Renal pelvis (tissue), 12 donors: ENCODE results near the gene GLA. TPM values are rescaled to one million over a fixed set of nuclear protein-coding genes. Genes with fewer than 3 reads are reported as not detected.
A peak's percentile ranks its signal among the peaks of the same experiment; 100 is the strongest.

ENCODE experiments used
- DNase-seq: peaks from one replicate; pipeline ENCODE4 v3.0.0-alpha.2; 2013
- long read RNA-seq, 16 experiments: transcript quantifications; one replicate each; lab custom pipeline, GENCODE V29; 2026
- polyA plus RNA-seq, 3 donors: library from polyadenylated mRNA; unstranded; fragments of 120-200 nt; gene quantifications; one replicate each; pipeline ENCODE4 v1.2.1, GENCODE V29; 2013; ENCODE audit not compliant: insufficient read length in 3 of 3

The GLA gene
- 10 to 100 TPM; 30.0 to 33.4 (median 31.9) TPM for polyA plus RNA-seq
- long read RNA-seq, donor 1, transcript GLA-201 (7 exons, 1,318 nt) = major isoform, 11 of 18 reads
- long read RNA-seq, donor 1, partial matches to known transcripts = 0 of 18 reads
- long read RNA-seq, donor 1, other reads (novel, unspliced or antisense) = 0 of 18 reads
- long read RNA-seq, donor 2, transcript GLA-202 (2 exons, 618 nt) = minor isoform, 6 of 24 reads
- long read RNA-seq, donor 2, transcript GLA-201 (7 exons, 1,318 nt) = major isoform, 14 of 24 reads
- long read RNA-seq, donor 2, partial matches to known transcripts = 0 of 24 reads
- long read RNA-seq, donor 2, other reads (novel, unspliced or antisense) = 0 of 24 reads
- long read RNA-seq, donor 3, transcript GLA-201 (7 exons, 1,318 nt) = major isoform, 11 of 21 reads
- long read RNA-seq, donor 3, partial matches to known transcripts = 5 of 21 reads
- long read RNA-seq, donor 3, other reads (novel, unspliced or antisense) = 0 of 21 reads
- long read RNA-seq, donor 4, transcript GLA-201 (7 exons, 1,318 nt) = major isoform, 14 of 16 reads
- long read RNA-seq, donor 4, partial matches to known transcripts = 0 of 16 reads
- long read RNA-seq, donor 4, other reads (novel, unspliced or antisense) = 0 of 16 reads
- long read RNA-seq, donor 5, transcript GLA-202 (2 exons, 618 nt) = major isoform, 7 of 15 reads
- long read RNA-seq, donor 5, partial matches to known transcripts = 6 of 15 reads
- long read RNA-seq, donor 5, other reads (novel, unspliced or antisense) = 0 of 15 reads
- long read RNA-seq, donor 6, transcript GLA-201 (7 exons, 1,318 nt) = major isoform, 11 of 18 reads
- long read RNA-seq, donor 6, partial matches to known transcripts = 0 of 18 reads
- long read RNA-seq, donor 6, other reads (novel, unspliced or antisense) = 0 of 18 reads
- long read RNA-seq, donor 7, partial matches to known transcripts = 0 of 8 reads
- long read RNA-seq, donor 7, other reads (novel, unspliced or antisense) = 0 of 8 reads
- long read RNA-seq, donor 8, transcript GLA-201 (7 exons, 1,318 nt) = major isoform, 6 of 11 reads
- long read RNA-seq, donor 8, partial matches to known transcripts = 0 of 11 reads
- long read RNA-seq, donor 8, other reads (novel, unspliced or antisense) = 0 of 11 reads
- long read RNA-seq, donor 9, transcript GLA-201 (7 exons, 1,318 nt) = major isoform, 10 of 23 reads
- long read RNA-seq, donor 9, transcript GLA-202 (2 exons, 618 nt) = minor isoform, 6 of 23 reads
- long read RNA-seq, donor 9, partial matches to known transcripts = 6 of 23 reads
- long read RNA-seq, donor 9, other reads (novel, unspliced or antisense) = 0 of 23 reads
- long read RNA-seq, donor 10, transcript GLA-201 (7 exons, 1,318 nt) = major isoform, 5 of 16 reads
- long read RNA-seq, donor 10, partial matches to known transcripts = 6 of 16 reads
- long read RNA-seq, donor 10, other reads (novel, unspliced or antisense) = 0 of 16 reads
- long read RNA-seq, donor 11, transcript GLA-201 (7 exons, 1,318 nt) = major isoform, 7 of 8 reads
- long read RNA-seq, donor 11, partial matches to known transcripts = 0 of 8 reads
- long read RNA-seq, donor 11, other reads (novel, unspliced or antisense) = 0 of 8 reads
- long read RNA-seq, donor 12, transcript GLA-202 (2 exons, 618 nt) = minor isoform, 5 of 26 reads
- long read RNA-seq, donor 12, transcript GLA-201 (7 exons, 1,318 nt) = major isoform, 16 of 26 reads
- long read RNA-seq, donor 12, transcript GLA-204 (3 exons, 793 nt) = minor isoform, 5 of 26 reads
- long read RNA-seq, donor 12, partial matches to known transcripts = 0 of 26 reads
- long read RNA-seq, donor 12, other reads (novel, unspliced or antisense) = 0 of 26 reads
- long read RNA-seq, donor 13, transcript GLA-201 (7 exons, 1,318 nt) = major isoform, 10 of 15 reads
- long read RNA-seq, donor 13, partial matches to known transcripts = 0 of 15 reads
- long read RNA-seq, donor 13, other reads (novel, unspliced or antisense) = 0 of 15 reads
- long read RNA-seq, donor 14, transcript GLA-201 (7 exons, 1,318 nt) = major isoform, 8 of 15 reads
- long read RNA-seq, donor 14, transcript GLA-204 (3 exons, 793 nt) = minor isoform, 6 of 15 reads
- long read RNA-seq, donor 14, partial matches to known transcripts = 0 of 15 reads
- long read RNA-seq, donor 14, other reads (novel, unspliced or antisense) = 0 of 15 reads
- long read RNA-seq, donor 15, transcript GLA-201 (7 exons, 1,318 nt) = major isoform, 14 of 474 reads
- long read RNA-seq, donor 15, partial matches to known transcripts = 444 of 474 reads
- long read RNA-seq, donor 15, other reads (novel, unspliced or antisense) = 12 of 474 reads
- long read RNA-seq, donor 16, transcript GLA-201 (7 exons, 1,318 nt) = major isoform, 12 of 20 reads
- long read RNA-seq, donor 16, partial matches to known transcripts = 5 of 20 reads
- long read RNA-seq, donor 16, other reads (novel, unspliced or antisense) = 0 of 20 reads

DNA sequence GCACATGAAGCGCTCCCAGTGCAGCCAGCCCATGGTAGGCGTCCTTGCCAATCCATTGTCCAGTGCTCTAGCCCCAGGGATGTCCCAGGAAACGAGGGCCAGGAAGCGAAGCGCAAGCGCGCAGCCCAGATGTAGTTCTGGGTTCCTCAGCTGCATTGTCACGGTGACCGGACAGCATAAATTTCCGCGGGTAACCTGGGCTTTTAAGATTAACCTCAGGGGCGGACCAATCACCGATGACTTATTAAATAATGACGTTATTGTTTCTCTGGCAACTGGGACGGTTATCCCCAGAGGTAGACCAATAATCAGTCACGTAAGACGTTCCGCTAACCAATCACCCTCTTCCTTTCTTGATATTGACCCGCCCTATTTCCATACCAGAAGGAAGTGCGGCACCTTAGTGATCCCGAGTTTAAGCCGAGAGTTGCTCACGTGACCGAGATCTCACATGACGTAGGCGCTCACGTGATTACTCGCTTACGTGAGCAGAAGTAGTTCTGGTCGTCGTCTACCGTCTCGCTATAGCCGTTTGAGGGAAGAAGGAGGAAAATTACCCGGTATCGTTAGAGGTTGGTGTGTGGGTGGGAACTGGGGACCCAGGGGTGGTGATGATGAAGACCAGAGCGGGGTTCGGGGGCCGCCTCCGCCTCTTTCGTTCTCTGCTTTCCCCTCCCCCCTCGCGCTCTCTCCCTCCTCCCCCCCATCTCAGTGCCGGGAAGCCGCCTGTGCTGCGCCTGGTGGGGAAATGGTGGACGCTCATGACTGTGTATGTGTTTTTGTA, at the start of gene GLA, which contains the start of gene HNRNPH2:
Gene GLA, minus strand, starts transcription at position 178 of the 784 bp plus-strand sequence. Its CDS starts 22 bp downstream, at position 156.
Gene HNRNPH2, plus strand, starts transcription at position 475 of the 784 bp plus-strand sequence. CDS start 3,767 bp downstream, outside the sequence.
- peak; percentile 97 for DNase-seq

DNA sequence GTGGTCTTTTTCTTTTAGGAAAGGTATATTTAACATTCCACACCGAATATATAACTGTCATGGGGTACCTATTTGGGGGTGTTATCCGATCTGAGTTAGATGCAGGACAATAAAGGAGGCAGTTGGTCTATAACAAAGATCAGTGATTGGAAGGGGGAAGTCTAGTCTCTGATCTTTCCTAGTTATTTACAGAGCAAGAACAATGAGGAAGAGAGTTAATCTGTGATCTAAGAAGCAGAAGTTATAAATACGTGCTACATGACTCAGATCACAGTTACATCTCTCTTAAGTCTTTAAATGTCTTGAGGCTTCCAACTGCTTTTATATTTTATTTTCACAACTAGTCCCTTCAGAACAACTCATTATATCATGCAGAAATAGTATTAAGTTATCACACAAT, 44.3 kb upstream of the GLA start:
- no peak for DNase-seq

DNA sequence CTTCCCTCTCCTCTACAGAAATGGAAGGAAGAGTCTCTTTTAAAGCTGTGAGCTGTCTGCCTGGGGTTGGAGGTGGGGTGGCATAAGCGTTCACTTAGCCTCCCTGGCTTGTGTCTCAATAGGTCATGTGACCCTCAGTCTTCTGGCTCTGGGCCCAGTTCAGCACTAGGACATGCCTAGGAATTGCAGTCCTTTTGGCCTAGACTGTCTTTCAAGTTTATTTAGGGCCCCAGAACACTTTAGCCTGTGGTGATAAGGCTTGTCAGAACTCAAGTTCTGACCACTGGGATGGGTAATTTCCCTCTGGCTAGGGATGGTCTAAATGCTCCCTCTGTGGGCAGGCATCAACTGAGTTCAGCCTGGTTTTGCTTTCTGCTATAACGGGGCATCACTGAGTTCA, 43.2 kb upstream of the GLA start:
- DNase-seq = no peak

DNA sequence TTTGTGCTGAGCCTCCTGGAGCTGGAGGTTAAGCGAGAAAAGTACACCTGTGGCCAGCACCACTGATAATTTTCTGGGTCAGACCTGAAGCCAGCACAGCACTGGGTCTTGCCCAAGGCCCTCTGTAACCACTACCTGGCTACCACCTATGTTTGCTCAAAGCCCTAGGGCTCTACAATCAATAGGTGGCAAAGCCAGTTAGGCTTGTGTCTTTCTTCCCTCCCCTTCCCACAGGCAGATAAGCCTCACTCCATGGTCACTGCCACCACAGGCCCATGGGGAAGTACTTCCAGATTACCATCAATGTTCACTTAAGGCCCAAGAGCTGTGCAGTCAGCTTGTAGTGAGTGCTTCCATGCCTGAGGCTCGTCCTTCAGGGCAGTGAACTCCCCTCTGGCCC, 42.4 kb upstream of the GLA start:
- DNase-seq = no peak

DNA sequence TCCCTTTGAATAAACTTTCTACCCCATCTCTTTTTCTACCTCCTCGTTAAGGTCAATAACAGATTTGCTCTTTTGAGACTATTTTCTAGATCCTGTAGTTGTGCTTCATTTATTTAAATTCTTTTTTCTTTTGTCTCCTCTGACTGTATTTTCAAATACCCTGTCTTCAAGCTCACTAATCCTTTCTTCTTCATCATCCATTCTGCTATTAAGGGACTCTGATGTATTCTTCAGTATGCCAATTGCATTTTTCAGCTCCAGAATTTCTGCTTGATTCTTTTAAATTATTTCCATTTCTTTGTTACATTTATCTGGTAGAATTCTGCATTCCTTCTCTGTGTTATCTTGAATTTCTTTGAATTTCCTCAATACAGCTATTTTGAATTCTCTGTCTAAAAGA, 41.6 kb upstream of the GLA start:
- DNase-seq = no peak

DNA sequence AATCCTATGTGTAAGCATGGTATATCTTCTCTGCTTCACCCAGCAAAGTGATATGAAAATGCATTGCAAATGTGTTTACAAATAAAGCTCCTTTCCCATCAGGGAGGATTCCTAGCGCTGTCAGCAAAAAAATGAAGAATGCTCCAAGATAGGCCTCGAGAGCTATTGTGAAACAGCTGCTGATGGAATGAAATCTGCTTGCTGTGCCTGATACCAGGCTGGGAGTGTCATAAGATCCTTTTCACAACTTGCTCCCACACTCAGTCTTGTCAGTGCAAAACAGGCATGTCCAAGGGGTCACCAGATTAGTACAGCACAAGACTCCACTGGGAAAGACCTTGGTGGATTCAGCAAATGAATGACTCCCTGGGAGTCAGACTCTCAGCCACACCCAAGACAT, 34.4 kb upstream of the GLA start:
- no peak for DNase-seq

DNA sequence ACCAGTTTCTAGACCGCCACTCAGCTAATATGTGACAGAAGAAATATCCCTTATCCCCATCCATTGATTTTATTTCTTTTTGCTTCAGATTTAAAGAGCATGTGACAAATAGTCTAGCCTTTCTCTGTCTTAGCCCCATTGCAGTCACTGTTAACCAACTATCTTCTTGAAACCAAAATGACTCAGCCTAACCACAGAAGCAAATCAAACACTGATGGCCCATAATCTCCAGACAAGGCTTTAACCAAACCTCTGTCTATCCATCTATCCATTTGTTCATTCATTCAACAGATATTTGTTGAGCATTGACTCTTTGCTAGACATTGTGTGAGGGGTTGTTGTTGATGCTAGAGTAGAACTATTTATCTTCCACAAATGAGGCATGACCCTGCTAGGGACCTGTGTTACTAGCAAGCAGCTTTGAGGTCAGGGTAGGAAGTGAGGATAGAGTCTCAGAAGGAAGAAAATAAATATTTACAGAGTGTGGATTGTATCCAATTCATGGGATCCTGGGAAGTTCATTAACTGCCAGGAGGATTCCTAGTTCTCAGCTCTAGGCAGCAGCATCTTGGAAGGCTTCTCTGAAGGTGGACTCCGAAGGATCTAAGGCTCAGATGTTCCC, 22.8 kb upstream of the GLA start:
- DNase-seq = no peak

DNA sequence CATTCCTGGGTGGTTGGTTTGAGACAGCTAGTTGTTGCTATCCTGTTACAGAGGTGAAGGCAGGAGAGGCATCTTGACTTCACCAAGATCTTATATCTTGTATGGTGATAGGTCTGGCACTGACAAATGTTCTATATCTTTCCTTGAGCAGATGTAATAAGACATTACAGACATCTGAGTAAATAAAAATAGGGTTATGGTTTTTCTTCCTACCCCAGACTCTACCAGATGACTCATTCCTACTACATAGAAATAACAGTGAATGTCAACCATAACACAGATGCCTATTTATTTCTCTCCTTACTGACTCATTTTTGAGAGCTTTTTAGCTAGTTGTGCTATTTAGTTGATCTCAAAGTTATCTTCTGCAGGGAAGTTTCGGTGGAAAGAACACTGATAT, 22.2 kb upstream of the GLA start:
- DNase-seq = no peak

DNA sequence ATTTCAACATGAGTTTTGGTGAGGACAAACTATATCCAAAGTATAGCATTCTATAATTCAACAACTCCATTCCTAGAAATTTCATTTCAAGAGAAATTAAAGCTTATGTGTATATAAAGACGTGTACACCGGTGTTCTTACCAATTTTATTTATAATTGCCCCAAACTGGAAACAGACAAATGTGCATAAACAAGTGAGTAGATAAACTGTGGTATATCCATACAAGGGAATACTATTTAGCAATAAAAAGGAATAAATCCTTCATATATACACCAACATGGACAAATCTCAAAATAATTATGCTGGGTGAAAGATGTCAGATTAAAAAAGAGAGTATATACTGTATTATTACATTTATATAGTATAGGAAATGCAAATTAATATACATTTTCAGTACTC, 20.2 kb upstream of the GLA start:
- no peak for DNase-seq

DNA sequence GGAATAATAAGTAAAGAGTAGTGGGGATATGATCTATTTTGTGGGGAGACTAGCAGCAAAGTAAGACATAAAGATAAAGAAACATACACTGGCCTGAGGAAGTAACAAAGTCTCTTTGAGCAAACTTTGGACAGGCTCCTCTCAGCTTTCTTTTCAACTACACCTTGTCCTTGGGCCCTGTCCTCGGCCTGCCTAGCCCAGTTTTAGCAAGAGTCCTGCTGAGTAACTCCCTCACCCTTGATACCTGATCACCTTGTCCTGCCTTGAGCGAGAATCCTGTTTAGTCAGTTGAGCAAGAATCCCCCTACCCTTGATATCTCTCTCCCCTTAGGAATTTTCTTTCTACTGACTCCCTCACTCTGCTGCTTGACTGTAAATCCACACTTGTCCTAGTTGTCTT, 11.8 kb upstream of the GLA start:
- no peak for DNase-seq

DNA sequence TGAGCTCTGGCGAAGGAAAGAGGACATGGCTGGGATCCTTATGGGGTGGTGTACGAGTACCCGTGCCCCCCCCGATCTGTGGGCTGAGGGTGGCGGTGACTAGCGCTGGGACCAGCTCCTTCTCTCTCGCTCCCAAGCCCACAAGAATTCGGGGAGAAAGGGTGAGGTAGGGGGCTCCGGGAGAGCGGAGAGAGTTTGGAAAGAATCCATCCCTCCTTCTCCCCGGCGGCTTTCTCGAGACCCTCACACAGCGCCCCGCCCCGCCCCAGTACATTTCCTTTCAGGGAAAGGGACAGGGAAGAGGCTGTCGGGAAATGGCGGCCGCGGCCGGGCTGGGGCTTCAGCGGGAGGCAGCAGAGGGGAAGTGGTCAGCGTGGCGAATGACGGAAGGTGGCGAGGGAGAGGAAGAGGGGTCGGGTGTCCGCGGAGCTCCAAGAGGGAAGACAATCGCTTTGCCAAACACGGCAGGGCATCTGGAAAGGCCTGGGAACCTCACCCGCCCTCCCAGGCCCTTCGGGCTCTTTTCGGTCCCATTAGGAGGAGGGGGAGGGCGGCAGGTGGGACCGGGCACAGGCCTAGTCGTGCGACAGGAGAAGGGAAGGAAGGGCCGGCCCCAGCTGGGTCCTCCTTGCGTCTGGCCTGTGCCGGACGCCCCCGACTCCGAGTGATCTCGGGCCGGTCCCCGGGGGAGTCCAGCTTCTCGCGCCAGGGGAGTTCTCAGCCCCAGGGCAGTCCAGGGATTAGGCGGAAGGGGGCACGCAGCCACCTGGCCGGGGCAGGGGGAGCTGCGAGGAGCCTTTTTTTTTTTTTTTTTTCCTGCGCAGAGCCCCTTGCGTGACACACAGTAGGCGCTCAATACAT, 10.5 kb upstream of the GLA start:
- no peak for DNase-seq

DNA sequence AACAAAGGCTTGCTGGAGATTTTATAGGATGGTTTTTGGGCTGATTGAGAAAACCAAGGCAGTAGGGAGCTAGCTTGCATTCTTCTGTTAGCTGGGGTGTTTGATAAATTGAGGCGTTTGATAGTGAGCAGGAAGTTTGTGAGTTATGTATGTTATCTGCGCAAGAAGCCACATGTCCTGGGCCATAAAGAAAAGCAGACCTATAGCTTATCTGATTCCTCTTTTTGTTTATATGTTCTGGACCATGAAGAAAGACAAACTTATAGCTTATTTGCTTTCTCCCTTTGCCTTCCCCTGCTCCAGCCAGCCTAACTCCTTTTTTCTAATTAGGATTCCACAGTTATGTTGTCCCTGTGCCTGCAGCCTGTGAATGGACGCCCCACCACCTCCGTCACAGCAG, 9.5 kb upstream of the GLA start:
- DNase-seq = no peak

DNA sequence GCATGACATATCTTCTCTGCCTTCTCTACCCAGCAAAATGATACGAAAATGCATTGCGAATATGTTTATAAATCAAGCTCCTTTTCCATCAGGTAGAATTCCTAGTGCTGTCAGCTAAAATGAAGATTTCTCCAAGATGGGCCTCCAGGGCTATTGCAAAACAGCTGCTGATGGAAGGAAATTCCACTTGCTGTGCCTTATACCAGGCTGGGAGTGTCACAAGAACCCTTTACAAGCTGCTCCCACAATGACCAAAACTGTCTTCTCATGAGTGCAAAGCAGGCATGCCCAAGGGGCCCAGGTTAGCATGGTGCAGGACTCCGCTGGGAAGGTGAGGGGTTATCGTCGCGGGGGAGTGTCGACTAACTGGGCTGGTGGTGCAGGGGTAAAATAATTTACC, 9.0 kb upstream of the GLA start:
- DNase-seq = no peak

DNA sequence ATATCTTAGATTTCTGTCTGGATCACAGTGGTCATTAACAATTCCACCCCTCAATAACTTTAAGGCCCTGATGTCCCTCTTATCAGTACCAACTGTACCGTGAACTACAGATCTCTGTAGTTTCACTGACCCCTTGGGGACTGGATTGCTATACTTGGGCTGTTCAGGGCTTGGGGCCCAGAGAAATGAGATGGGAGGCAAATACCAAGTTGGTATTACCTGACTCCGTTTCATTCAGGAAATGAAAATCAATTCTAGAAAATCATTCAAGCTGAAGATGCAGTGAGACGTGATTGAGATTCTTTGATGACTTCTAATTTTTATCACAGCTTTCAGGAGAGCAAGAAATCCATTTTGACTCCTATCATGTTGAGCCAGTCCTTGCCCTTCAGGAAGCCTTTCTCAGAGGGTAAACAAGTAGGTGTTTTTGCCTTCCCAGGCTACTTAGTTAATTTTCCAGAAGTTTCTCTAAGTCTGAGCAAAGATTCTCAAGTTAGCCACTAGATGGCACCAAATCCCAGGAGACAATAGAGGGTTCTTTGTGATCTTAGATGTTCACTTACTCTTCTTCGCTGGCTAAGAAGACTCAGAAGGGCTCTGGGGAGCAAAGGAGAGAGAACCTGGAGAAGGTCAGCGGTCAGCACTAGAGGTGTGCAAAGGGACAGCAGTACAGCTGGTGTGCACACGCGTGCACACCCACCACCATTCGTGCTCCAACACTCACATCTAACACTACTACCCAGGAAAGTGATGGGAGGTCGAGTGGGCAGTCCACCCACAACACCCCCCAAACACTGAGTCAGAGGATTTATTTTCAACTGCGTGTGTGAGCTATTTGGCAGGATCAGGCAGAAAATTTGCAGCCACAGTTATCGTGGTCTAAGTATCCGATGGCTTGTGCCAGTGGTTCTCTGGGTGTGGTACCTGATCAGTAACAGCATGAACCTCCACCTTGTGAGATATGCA, 7.7 kb upstream of the GLA start:
- DNase-seq = peak; percentile 65

DNA sequence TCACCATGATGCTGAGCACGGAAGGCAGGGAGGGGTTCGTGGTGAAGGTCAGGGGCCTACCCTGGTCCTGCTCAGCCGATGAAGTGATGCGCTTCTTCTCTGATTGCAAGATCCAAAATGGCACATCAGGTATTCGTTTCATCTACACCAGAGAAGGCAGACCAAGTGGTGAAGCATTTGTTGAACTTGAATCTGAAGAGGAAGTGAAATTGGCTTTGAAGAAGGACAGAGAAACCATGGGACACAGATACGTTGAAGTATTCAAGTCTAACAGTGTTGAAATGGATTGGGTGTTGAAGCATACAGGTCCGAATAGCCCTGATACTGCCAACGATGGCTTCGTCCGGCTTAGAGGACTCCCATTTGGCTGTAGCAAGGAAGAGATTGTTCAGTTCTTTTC, 4.3 kb upstream of the GLA start:
- no peak for DNase-seq

DNA sequence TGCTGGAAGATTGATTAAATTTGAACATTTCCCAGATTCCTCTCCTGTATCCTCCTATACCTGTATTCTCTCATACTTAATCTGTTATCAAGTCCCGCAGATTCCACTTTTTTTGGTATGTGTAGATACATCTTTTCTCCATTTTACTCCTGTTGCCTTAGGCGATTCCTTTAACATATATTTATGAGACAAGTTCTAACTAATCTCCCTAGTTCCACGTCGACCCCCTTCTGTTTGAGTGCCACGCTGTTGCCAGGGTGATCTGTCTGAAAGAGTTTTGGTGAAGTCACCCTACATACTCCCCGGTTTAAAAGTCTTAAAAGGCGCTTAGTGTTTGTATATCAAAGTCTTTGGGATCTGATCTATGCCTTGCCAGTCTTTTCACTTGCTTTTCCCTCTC, 2.7 kb upstream of the GLA start:
- no peak for DNase-seq
